DMS79 (cell line): ENCODE data around the gene RALA.
A peak's percentile ranks its signal among the peaks of the same experiment; 100 is the strongest.

Source experiments
- DNase-seq: peaks from one replicate; lab custom pipeline; 2025; lab: John Stamatoyannopoulos, UW

RALA gene

GRCh38 chr7:39614299-39614698 is 9.1 kb upstream of the RALA start:
- no peak for DNase-seq

GRCh38 chr7:39615350-39615975 is 7.9 kb upstream of the RALA start:
- DNase-seq: no peak

- no peak for DNase-seq
These were observed 7.2 kb upstream of the RALA start for GRCh38 chr7:39616138-39616537.

GRCh38 chr7:39617005-39617404 is 6.4 kb upstream of the RALA start:
- no peak for DNase-seq

- no peak for DNase-seq
These were observed 4.5 kb upstream of the RALA start for GRCh38 chr7:39618868-39619267.

- DNase-seq: no peak
These were observed 2.9 kb upstream of the RALA start for GRCh38 chr7:39620486-39620885.

- no peak for DNase-seq
These were observed 2.1 kb upstream of the RALA start for GRCh38 chr7:39621261-39621660.

- no peak for DNase-seq
These were observed 1.5 kb upstream of the RALA start for GRCh38 chr7:39621784-39622411.

- no peak for DNase-seq
These were observed 763 bp upstream of the RALA start for GRCh38 chr7:39622609-39623008.

GRCh38 chr7:39623732-39624441 is 515 bp downstream of the RALA start:
- DNase-seq: no peak

- no peak for DNase-seq
These were observed 1.1 kb downstream of the RALA start for GRCh38 chr7:39624442-39624807.

GRCh38 chr7:39624935-39625694 is 1.7 kb downstream of the RALA start:
- DNase-seq: peak; percentile 70

- DNase-seq: no peak
These were observed 8.4 kb downstream of the RALA start for GRCh38 chr7:39631736-39632308.

GRCh38 chr7:39633563-39634477 is 10.4 kb downstream of the RALA start:
- no peak for DNase-seq

- no peak for DNase-seq
These were observed 11.1 kb downstream of the RALA start for GRCh38 chr7:39634478-39634805.

GRCh38 chr7:39637400-39637799 is 14.0 kb downstream of the RALA start:
- no peak for DNase-seq

- DNase-seq: no peak
These were observed 14.7 kb downstream of the RALA start for GRCh38 chr7:39637963-39638485.

- no peak for DNase-seq
These were observed 19.5 kb downstream of the RALA start for GRCh38 chr7:39642896-39643295.

- DNase-seq: no peak
These were observed 20.8 kb downstream of the RALA start for GRCh38 chr7:39644170-39644569.

- no peak for DNase-seq
These were observed 22.4 kb downstream of the RALA start for GRCh38 chr7:39645482-39646407.
